Endothelial cell of umbilical vein (primary cell): ENCODE measurements around the gene FXYD6. TPM values are rescaled to one million over a fixed set of nuclear protein-coding genes. Genes with fewer than 3 reads are reported as not detected.

Experiments used
- BruUV-seq: library from RNA; stranded (reverse); fragments of 400-500 nt; replicated peaks from 2 replicates; lab custom pipeline; 2021; lab: Mats Ljungman, UMichigan
- CTCF ChIA-PET: fragments of 300-600, 350-600 bp; sonication (Branson Sonifier 250); formaldehyde crosslinking; loops from one replicate; lab custom pipeline; 2021; ENCODE audit warnings: antibody characterized with exemption, inconsistent platforms; lab: Charles Lee
- POLR2A ChIA-PET: fragments of 300-600, 350-600 bp; sonication (Branson Sonifier 250); formaldehyde crosslinking; loops from one replicate; lab custom pipeline; 2021; ENCODE audit warnings: antibody characterized with exemption, inconsistent platforms; lab: Charles Lee
- DNase-seq: peaks from one replicate; pipeline ENCODE4 v3.0.0-alpha.2; 2011; ENCODE audit warnings: low read depth, low spot score
- FAIRE-seq: peaks from 2 replicates; lab custom pipeline; 2011; peaks lifted over from hg19 to GRCh38; lab: Jason Lieb, UNC
- H2AFZ ChIP-seq: 2 replicates; pipeline ENCODE4 v1.6.0; 2012; ENCODE audit warnings: low read depth, low read length, control low read depth, inconsistent platforms
- H3K27ac ChIP-seq: 2 replicates; pipeline ENCODE4 v1.5.1; 2011; ENCODE audit warnings: low read depth, mild to moderate bottlenecking, control low read depth, low read length, moderate library complexity; ENCODE audit not compliant: insufficient read depth
- H3K27me3 ChIP-seq, 2 experiments: 2 replicates each; pipeline versions ENCODE4 v1.6.0 to v1.6.1; 2011; ENCODE audit warnings: low read length in 2 of 2, mixed read lengths in 1 of 2; ENCODE audit not compliant: control insufficient read depth in 2 of 2, insufficient read depth in 2 of 2
- H3K36me3 ChIP-seq, 2 experiments: 2 replicates in 1 of 2; 3 replicates in 1 of 2; pipeline ENCODE4 v1.5.1; 2011; ENCODE audit warnings: low read length in 2 of 2, mild to moderate bottlenecking in 1 of 2, moderate library complexity in 1 of 2; ENCODE audit not compliant: control insufficient read depth in 2 of 2, insufficient read depth in 2 of 2; ENCODE audit errors: extremely low read depth in 1 of 2
- H3K4me1 ChIP-seq: 3 replicates; pipeline ENCODE4 v1.5.1; 2011; ENCODE audit warnings: mild to moderate bottlenecking, low read length; ENCODE audit not compliant: control insufficient read depth, insufficient read depth; ENCODE audit errors: extremely low read depth
- H3K4me2 ChIP-seq: 2 replicates; pipeline ENCODE4 v1.6.1; 2011; ENCODE audit warnings: low read length, control low read depth, mixed read lengths; ENCODE audit not compliant: insufficient read depth
- H3K4me3 ChIP-seq, 3 experiments: fragments of 200-600 bp in 1 of 3; sonication (generic), shearing (Covaris generic) in 1 of 3; replicated peaks in 1 of 3; 2 replicates each; pipeline ENCODE4 v1.5.1; 2011 to 2016; ENCODE audit warnings: control low read depth in 3 of 3, low read length in 3 of 3, mild to moderate bottlenecking in 2 of 3, inconsistent platforms in 1 of 3, low read depth in 1 of 3, moderate library complexity in 1 of 3; ENCODE audit not compliant: insufficient read depth in 1 of 3
- H3K79me2 ChIP-seq: 2 replicates; pipeline ENCODE4 v1.6.0; 2012; ENCODE audit warnings: low read length, inconsistent platforms; ENCODE audit not compliant: control insufficient read depth, insufficient read depth
- H3K9ac ChIP-seq: replicated peaks from 2 replicates; pipeline ENCODE3; 2011; ENCODE audit warnings: low read length, control low read depth; ENCODE audit not compliant: insufficient read depth; ENCODE audit errors: extremely low read depth
- H3K9me1 ChIP-seq: replicated peaks from 3 replicates; pipeline ENCODE4 v1.6.0; 2011; ENCODE audit warnings: mild to moderate bottlenecking, low read length; ENCODE audit not compliant: control insufficient read depth, insufficient read depth; ENCODE audit errors: extremely low read depth
- H3K9me3 ChIP-seq: replicated peaks from 2 replicates; pipeline ENCODE4 v1.5.1; 2012; ENCODE audit warnings: low read length, inconsistent platforms; ENCODE audit not compliant: control insufficient read depth, insufficient read depth
- H4K20me1 ChIP-seq: replicated peaks from 2 replicates; pipeline ENCODE3; 2011; ENCODE audit warnings: mild to moderate bottlenecking, low read length; ENCODE audit not compliant: control insufficient read depth, insufficient read depth; ENCODE audit errors: extremely low read depth
- CTCF ChIP-seq, 2 donors: IDR thresholded peaks; 1 replicate in 1 of 2; 2 replicates in 1 of 2; pipeline ENCODE4 v1.5.1; 2011; ENCODE audit warnings: low read length in 2 of 2, mild to moderate bottlenecking in 2 of 2, moderate library complexity in 2 of 2, control low read depth in 1 of 2, inconsistent platforms in 1 of 2, low read depth in 1 of 2; ENCODE audit not compliant: insufficient read depth in 1 of 2; ENCODE audit errors: extremely low read depth in 1 of 2
- EZH2 ChIP-seq: IDR thresholded peaks from 2 replicates; pipeline ENCODE4 v1.6.1; 2012; ENCODE audit warnings: borderline replicate concordance, low read depth, mild to moderate bottlenecking, moderate library complexity, low read length, inconsistent platforms; ENCODE audit not compliant: severe bottlenecking
- FOS ChIP-seq: IDR thresholded peaks from 2 replicates; pipeline ENCODE4 v1.6.1; 2011; ENCODE audit warnings: mild to moderate bottlenecking, low read length, moderate library complexity, borderline replicate concordance; ENCODE audit not compliant: insufficient read depth
- GATA2 ChIP-seq: IDR thresholded peaks from 2 replicates; pipeline ENCODE4 v1.7.0; 2011; ENCODE audit warnings: low read depth, mild to moderate bottlenecking, moderate library complexity, mixed read lengths, low read length; ENCODE audit not compliant: insufficient read length, insufficient read depth
- JUN ChIP-seq: IDR thresholded peaks from 2 replicates; pipeline ENCODE4 v1.6.1; 2011; ENCODE audit warnings: borderline replicate concordance, low read depth; ENCODE audit not compliant: insufficient read length, insufficient read depth
- MYC ChIP-seq: IDR thresholded peaks from one replicate; pipeline ENCODE4 v1.6.1; 2011; ENCODE audit warnings: mild to moderate bottlenecking, low read depth, low read length
- POLR2A ChIP-seq: IDR thresholded peaks from 2 replicates; pipeline ENCODE4 v1.6.1; 2012; ENCODE audit warnings: low read depth, mild to moderate bottlenecking, control low read depth, low read length
- POLR2AphosphoS5 ChIP-seq: IDR thresholded peaks from 2 replicates; pipeline ENCODE4 v1.6.1; 2012; ENCODE audit warnings: low read depth, mild to moderate bottlenecking, control low read depth, low read length, moderate library complexity; ENCODE audit not compliant: insufficient read depth
- dilution Hi-C: fragments of 300-500 bp; cut with MboI; formaldehyde crosslinking; loops from one replicate; pipeline ENCODE4 v1.15.0; 2019; ENCODE audit warnings: low sequenced_read_pairs; ENCODE audit not compliant: extremely low pct_ligation_motif_present
- intact Hi-C: fragments of 100-400 bp; cut with micrococcal nuclease; formaldehyde crosslinking; loops from one replicate; pipeline ENCODE4 v1.10.0; 2022
- polyA plus RNA-seq, 4 experiments: library from polyadenylated mRNA; depleted of rRNA in 3 of 4; stranded (reverse) in 3 of 4; unstranded in 1 of 4; fragments of >200 nt; gene quantifications; 2 replicates each; pipeline versions ENCODE4 v1.2.1 to v1.2.3, GENCODE V29; 2011 to 2012; ENCODE audit warnings: missing spikeins in 1 of 4
- total RNA-seq: library from RNA; stranded (reverse); gene quantifications from 2 replicates; pipeline ENCODE4 v1.2.3, GENCODE V29; 2021
- TF ChIP-seq, protein P1 (sequence below): IDR thresholded peaks from 2 replicates; pipeline ENCODE4 v1.6.1; 2011; ENCODE audit not compliant: insufficient read depth, insufficient read length

FXYD6 gene
- total and polyA plus RNA-seq, 2 donors (not counting 3 experiments of a cell fraction or from before 2014, with no cell fraction given), result 1.4 to 8.7 TPM

DNA sequence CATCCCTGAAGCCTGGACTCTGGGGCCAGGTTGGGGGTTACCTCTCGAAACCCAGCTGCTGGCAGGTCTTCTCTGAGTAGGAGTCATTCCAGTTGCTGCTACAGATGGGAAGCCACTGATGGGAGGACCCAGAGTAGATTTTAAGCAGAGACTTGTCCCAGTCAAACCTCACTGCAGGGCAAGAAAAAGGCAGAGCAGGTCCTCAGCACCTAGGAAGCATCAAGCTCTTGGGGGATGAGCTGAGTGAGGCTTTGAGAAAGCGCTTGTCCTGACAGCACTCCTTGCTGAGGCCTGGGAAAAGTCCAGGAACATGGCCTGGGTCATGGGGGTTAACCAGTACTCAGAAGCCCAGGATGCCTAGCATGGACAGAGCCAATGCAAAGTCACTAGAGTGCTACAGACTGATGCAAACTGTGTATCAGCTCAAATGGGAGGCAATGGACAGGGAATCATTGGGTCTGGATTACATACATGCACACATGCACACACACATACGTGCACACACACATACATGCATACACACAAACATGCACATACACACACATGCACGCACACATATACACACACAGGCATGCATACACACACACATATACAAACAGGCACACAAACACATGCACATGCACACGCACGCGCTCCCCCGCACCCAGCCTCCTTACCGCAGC lies 37.4 kb upstream of the FXYD6 start:
- intact Hi-C loops, result no loop called here
- no peaks in the 10 kb centered on the region for H4K20me1 ChIP-seq
- H3K4me2 ChIP-seq, result no peak overlapping the region
- no peaks in the 10 kb centered on the region for H3K9me3 ChIP-seq
- FAIRE-seq (no peak), DNase-seq (no peak)
- H3K27me3 ChIP-seq, result no peaks in the 10 kb centered on the region
- H3K27ac ChIP-seq, result no peak overlapping the region
- no peak overlapping the region for H3K4me3 ChIP-seq
- TF ChIP-seq POLR2A (no peak), GATA2 (no peak), MYC (no peak), EZH2 (no peak), CTCF (IDR thresholded peaks at IDR 0.05; ENCODE audit: extremely low read depth in 1 of 2, insufficient read depth in 1 of 2, low read depth in 1 of 2, low read length in 2 of 2) (no peak), POLR2AphosphoS5 (no peak), JUN (no peak), FOS (no peak)
- TF ChIP-seq, protein P1, sequence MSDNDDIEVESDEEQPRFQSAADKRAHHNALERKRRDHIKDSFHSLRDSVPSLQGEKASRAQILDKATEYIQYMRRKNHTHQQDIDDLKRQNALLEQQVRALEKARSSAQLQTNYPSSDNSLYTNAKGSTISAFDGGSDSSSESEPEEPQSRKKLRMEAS, result no peak
- no peak overlapping the region for H2AFZ ChIP-seq
- dilution Hi-C loops, result no loop called here
- ChIA-PET CTCF (interaction anchor here (0.9 to 1.5 kb wide), 2 partner anchors 9 to 33 kb away, joined by 3 read pairs; no protein-coding TSS in a partner anchor), POLR2A (no interaction called here)
- H3K9ac ChIP-seq, result no peak overlapping the region
- BruUV-seq, result no TSS peak
- no peaks in the 10 kb centered on the region for H3K79me2 ChIP-seq
- H3K36me3 ChIP-seq, result no peaks in the 10 kb centered on the region
- H3K4me1 ChIP-seq, result no peaks in the 10 kb centered on the region
- no peaks in the 10 kb centered on the region for H3K9me1 ChIP-seq
